HepG2 (cell line): ENCODE data around the gene IL6ST. TPM values are rescaled to one million over a fixed set of nuclear protein-coding genes. Genes with fewer than 3 reads are reported as not detected.
A peak's percentile ranks its signal among the peaks of the same experiment; 100 is the strongest.

Experiments
- BCL6 ChIP-seq: IDR thresholded peaks from 2 replicates; pipeline ENCODE4 v1.6.1; 2016; ENCODE audit warnings: missing genetic modification reagents, missing compliant biosample characterization
- CHCHD3 ChIP-seq: sonication (generic); formaldehyde crosslinking; IDR thresholded peaks from 2 replicates; pipeline ENCODE4 v1.8.0; 2022; ENCODE audit warnings: mild to moderate bottlenecking, missing genetic modification reagents, moderate library complexity
- DR1 ChIP-seq: sonication (generic); formaldehyde crosslinking; IDR thresholded peaks from 2 replicates; pipeline ENCODE4 v1.8.0; 2021; ENCODE audit warnings: mild to moderate bottlenecking, missing genetic modification reagents, inconsistent platforms
- FLYWCH1 ChIP-seq: sonication (generic); formaldehyde crosslinking; IDR thresholded peaks from 2 replicates; pipeline ENCODE4 v1.8.1; 2023; ENCODE audit warnings: mild to moderate bottlenecking, missing genetic modification reagents
- HDAC2 ChIP-seq: sonication (generic); formaldehyde crosslinking; IDR thresholded peaks from 2 replicates; pipeline ENCODE4 v1.4.0; 2020; ENCODE audit warnings: missing genetic modification reagents
- RFX1 ChIP-seq: fragments of 450-650 bp; IDR thresholded peaks from 2 replicates; pipeline ENCODE4 v1.6.1; 2017
- ZHX1 ChIP-seq: sonication (generic); formaldehyde crosslinking; IDR thresholded peaks from 2 replicates; pipeline ENCODE4 v1.8.1; 2022; ENCODE audit warnings: low read depth, mild to moderate bottlenecking, missing genetic modification reagents
- ZNF549 ChIP-seq: sonication (generic); formaldehyde crosslinking; IDR thresholded peaks from 2 replicates; pipeline ENCODE4 v1.5.0; 2020; ENCODE audit warnings: missing genetic modification reagents
- ZNF687 ChIP-seq: sonication (generic); formaldehyde crosslinking; IDR thresholded peaks from 2 replicates; pipeline ENCODE4 v1.5.1; 2020; ENCODE audit warnings: mild to moderate bottlenecking, missing genetic modification reagents, moderate library complexity
- polyA plus RNA-seq, 8 experiments: library from polyadenylated mRNA; depleted of rRNA in 3 of 8; stranded (reverse) in 7 of 8; unstranded in 1 of 8; fragments of >200 nt; fragmentation: Illumina TruSeq in 4 of 8; extraction: Trizol in 4 of 8; gene quantifications; 2 replicates each; pipeline versions ENCODE4 v1.2.1 to v1.2.3, GENCODE V29; 2011 to 2016; ENCODE audit warnings: low read depth in 4 of 8, missing spikeins in 1 of 8, mixed read lengths in 1 of 8; ENCODE audit not compliant: insufficient read depth in 1 of 8
- total RNA-seq, 5 experiments: library from RNA; depleted of rRNA; stranded (reverse); fragments of >200 nt; fragmentation: Illumina TruSeq; extraction: Trizol; gene quantifications; 2 replicates each; pipeline ENCODE4 v1.2.3, GENCODE V29; 2016; ENCODE audit warnings: low read depth in 1 of 5
- TF ChIP-seq, protein P1 (sequence below), 2 experiments: sonication (generic) in 1 of 2; formaldehyde crosslinking in 1 of 2; IDR thresholded peaks; 2 replicates each; pipeline versions ENCODE4 v1.4.0 to v1.6.1; 2016 to 2020; ENCODE audit warnings: borderline replicate concordance in 1 of 2, low read depth in 1 of 2, mild to moderate bottlenecking in 1 of 2, missing genetic modification reagents in 1 of 2
- TF ChIP-seq, protein P2 (sequence below): sonication (generic); formaldehyde crosslinking; IDR thresholded peaks from 2 replicates; pipeline ENCODE4 v1.8.0; 2022; ENCODE audit warnings: low read depth, missing genetic modification reagents
- TF ChIP-seq, protein P3 (sequence below): sonication (generic); formaldehyde crosslinking; IDR thresholded peaks from 2 replicates; pipeline ENCODE4 v1.4.0; 2020; ENCODE audit warnings: missing genetic modification reagents

Gene IL6ST
- total and polyA plus RNA-seq, 2 of the 13 experiments (the other 11 are each of a cell fraction or from before 2014, with no cell fraction given) = 66.6 to 166 TPM

DNA sequence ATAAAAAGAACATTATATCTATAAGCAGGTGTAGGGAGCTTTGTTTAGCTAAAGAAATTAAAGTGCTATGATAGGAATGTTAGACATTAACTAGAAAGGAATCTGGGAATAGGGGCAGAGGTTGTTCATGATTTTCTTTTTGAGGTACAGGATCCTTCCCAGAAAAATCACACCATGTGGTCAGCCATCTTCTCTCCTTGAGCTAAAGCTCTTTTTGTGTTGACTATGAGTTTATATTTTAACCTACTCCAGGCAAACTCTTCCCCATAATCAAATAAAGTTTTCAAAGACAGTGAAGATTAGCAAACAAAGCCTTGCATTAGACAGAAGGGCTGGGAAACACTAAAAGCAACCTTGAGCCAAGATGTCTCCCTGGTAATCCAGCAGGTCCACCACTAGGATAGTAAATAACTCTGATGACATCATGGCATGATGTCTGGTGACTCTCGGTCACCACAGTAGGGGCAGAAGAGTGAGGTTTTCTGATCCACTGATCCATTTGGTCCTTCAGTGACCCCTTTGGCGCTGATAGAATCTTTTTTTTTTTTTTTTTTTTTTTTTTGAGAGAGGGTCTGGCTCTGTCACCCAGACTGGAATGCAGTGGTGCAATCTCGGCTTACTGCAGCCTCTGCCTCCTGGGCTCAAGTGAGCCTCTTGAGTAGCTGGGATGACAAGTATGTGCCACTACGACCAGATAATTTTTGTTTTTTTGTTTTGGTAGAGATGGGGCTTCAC, 30.6 kb upstream of the IL6ST start (continued):
- TF ChIP-seq HDAC2 = peak; percentile 86
- no peak for TF ChIP-seq ZNF549 (CRISPR knock-in tag)
- TF ChIP-seq FLYWCH1 = no peak
- TF ChIP-seq ZHX1 = no peak
- TF ChIP-seq DR1 (CRISPR knock-in tag) = no peak
- TF ChIP-seq ZNF687 = no peak
- TF ChIP-seq, protein P1, sequence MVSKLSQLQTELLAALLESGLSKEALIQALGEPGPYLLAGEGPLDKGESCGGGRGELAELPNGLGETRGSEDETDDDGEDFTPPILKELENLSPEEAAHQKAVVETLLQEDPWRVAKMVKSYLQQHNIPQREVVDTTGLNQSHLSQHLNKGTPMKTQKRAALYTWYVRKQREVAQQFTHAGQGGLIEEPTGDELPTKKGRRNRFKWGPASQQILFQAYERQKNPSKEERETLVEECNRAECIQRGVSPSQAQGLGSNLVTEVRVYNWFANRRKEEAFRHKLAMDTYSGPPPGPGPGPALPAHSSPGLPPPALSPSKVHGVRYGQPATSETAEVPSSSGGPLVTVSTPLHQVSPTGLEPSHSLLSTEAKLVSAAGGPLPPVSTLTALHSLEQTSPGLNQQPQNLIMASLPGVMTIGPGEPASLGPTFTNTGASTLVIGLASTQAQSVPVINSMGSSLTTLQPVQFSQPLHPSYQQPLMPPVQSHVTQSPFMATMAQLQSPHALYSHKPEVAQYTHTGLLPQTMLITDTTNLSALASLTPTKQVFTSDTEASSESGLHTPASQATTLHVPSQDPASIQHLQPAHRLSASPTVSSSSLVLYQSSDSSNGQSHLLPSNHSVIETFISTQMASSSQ (IDR thresholded peaks at IDR 0.05; ENCODE audit: low read depth) = peak; percentile 91
- TF ChIP-seq, protein P1 (CRISPR knock-in tag; IDR thresholded peaks at IDR 0.05; ENCODE audit: borderline replicate concordance) = peak; percentile 95
- TF ChIP-seq, protein P2, sequence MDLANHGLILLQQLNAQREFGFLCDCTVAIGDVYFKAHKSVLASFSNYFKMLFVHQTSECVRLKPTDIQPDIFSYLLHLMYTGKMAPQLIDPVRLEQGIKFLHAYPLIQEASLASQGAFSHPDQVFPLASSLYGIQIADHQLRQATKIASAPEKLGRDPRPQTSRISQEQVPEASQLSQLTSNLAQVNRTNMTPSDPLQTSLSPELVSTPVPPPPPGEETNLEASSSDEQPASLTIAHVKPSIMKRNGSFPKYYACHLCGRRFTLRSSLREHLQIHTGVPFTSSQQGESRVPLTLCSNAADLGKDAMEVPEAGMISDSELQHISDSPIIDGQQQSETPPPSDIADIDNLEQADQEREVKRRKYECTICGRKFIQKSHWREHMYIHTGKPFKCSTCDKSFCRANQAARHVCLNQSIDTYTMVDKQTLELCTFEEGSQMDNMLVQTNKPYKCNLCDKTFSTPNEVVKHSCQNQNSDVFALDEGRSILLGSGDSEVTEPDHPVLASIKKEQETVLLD = no peak
- TF ChIP-seq, protein P3, sequence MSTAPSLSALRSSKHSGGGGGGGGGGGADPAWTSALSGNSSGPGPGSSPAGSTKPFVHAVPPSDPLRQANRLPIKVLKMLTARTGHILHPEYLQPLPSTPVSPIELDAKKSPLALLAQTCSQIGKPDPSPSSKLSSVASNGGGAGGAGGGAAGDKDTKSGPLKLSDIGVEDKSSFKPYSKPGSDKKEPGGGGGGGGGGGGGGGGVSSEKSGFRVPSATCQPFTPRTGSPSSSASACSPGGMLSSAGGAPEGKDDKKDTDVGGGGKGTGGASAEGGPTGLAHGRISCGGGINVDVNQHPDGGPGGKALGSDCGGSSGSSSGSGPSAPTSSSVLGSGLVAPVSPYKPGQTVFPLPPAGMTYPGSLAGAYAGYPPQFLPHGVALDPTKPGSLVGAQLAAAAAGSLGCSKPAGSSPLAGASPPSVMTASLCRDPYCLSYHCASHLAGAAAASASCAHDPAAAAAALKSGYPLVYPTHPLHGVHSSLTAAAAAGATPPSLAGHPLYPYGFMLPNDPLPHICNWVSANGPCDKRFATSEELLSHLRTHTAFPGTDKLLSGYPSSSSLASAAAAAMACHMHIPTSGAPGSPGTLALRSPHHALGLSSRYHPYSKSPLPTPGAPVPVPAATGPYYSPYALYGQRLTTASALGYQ = peak; percentile 51
- peak; percentile 81 for TF ChIP-seq BCL6
- TF ChIP-seq RFX1 = no peak
- TF ChIP-seq CHCHD3 (CRISPR knock-in tag) = no peak
